Liver (tissue), 9 donors: Measurements from ENCODE around the gene CDKN2B-AS1. TPM values are rescaled to one million over a fixed set of nuclear protein-coding genes. Genes with fewer than 3 reads are reported as not detected.

Source experiments
- DNase-seq: peaks from one replicate; pipeline ENCODE4 v3.0.0-alpha.2; 2017; ENCODE audit warnings: low spot score
- H3K27ac ChIP-seq, 2 donors: one replicate each; pipeline ENCODE4 v1.7.0; 2013; ENCODE audit warnings: inconsistent platforms in 2 of 2, low read length in 2 of 2, control low read depth in 1 of 2, low read depth in 1 of 2, mild to moderate bottlenecking in 1 of 2
- H3K27me3 ChIP-seq, 4 donors: one replicate each; pipeline versions ENCODE4 v1.6.1 to v1.7.0; 2013; ENCODE audit warnings: low read length in 3 of 4, inconsistent platforms in 1 of 4, mild to moderate bottlenecking in 1 of 4, moderate library complexity in 1 of 4; ENCODE audit not compliant: control insufficient read depth in 4 of 4, insufficient read depth in 4 of 4
- H3K36me3 ChIP-seq, 4 donors: one replicate each; pipeline versions ENCODE4 v1.6.1 to v1.7.0; 2013; ENCODE audit warnings: low read length in 3 of 4, mild to moderate bottlenecking in 3 of 4, low read depth in 1 of 4, moderate library complexity in 1 of 4; ENCODE audit not compliant: control insufficient read depth in 4 of 4, insufficient read depth in 3 of 4
- H3K4me1 ChIP-seq, 4 donors: one replicate each; pipeline versions ENCODE4 v1.6.1 to v1.7.0; 2013; ENCODE audit warnings: low read length in 3 of 4, mild to moderate bottlenecking in 3 of 4, moderate library complexity in 1 of 4; ENCODE audit not compliant: control insufficient read depth in 4 of 4, insufficient read depth in 4 of 4
- H3K4me3 ChIP-seq, 3 donors: one replicate each; pipeline versions ENCODE4 v1.6.1 to v1.7.0; 2013; ENCODE audit warnings: low read length in 3 of 3, control low read depth in 1 of 3, low read depth in 1 of 3, mild to moderate bottlenecking in 1 of 3
- H3K9ac ChIP-seq, 2 donors: one replicate each; pipeline ENCODE4 v1.7.0; 2013; ENCODE audit warnings: low read length in 2 of 2, mild to moderate bottlenecking in 2 of 2, moderate library complexity in 2 of 2, control low read depth in 1 of 2, low read depth in 1 of 2
- H3K9me3 ChIP-seq, 4 donors: one replicate each; pipeline versions ENCODE4 v1.6.1 to v1.7.0; 2013; ENCODE audit warnings: low read length in 3 of 4; ENCODE audit not compliant: control insufficient read depth in 4 of 4
- EGR1 ChIP-seq, 2 donors: IDR thresholded peaks; 2 replicates each; pipeline ENCODE4 v1.6.1; 2016 to 2018; ENCODE audit warnings: antibody characterized with exemption in 2 of 2, low read depth in 2 of 2
- FOXA1 ChIP-seq: IDR thresholded peaks from 2 replicates; pipeline ENCODE4 v1.6.1; 2016; ENCODE audit warnings: antibody characterized with exemption
- FOXA2 ChIP-seq: IDR thresholded peaks from 2 replicates; pipeline ENCODE4 v1.6.1; 2016; ENCODE audit warnings: antibody characterized with exemption
- GABPA ChIP-seq, 2 donors: IDR thresholded peaks in 1 of 2; conservative IDR thresholded peaks in 1 of 2; 2 replicates each; pipeline ENCODE4 v1.6.1; 2016; ENCODE audit warnings: antibody characterized with exemption in 2 of 2, mild to moderate bottlenecking in 1 of 2, moderate library complexity in 1 of 2
- HNF4A ChIP-seq, 2 donors: conservative IDR thresholded peaks; 2 replicates each; pipeline ENCODE4 v1.6.1; 2016; ENCODE audit warnings: antibody characterized with exemption in 2 of 2, mild to moderate bottlenecking in 2 of 2
- HNF4G ChIP-seq: IDR thresholded peaks from 2 replicates; pipeline ENCODE4 v1.6.1; 2016; ENCODE audit warnings: antibody characterized with exemption
- JUND ChIP-seq, 2 donors: IDR thresholded peaks; 2 replicates each; pipeline ENCODE4 v1.6.1; 2016; ENCODE audit warnings: antibody characterized with exemption in 2 of 2
- NR2F2 ChIP-seq: IDR thresholded peaks from 2 replicates; pipeline ENCODE4 v1.6.1; 2016; ENCODE audit warnings: antibody characterized with exemption
- RAD21 ChIP-seq, 2 donors: IDR thresholded peaks; 2 replicates each; pipeline ENCODE4 v1.6.1; 2016; ENCODE audit warnings: antibody characterized with exemption in 2 of 2, mild to moderate bottlenecking in 2 of 2
- RXRA ChIP-seq, 2 donors: IDR thresholded peaks; 2 replicates each; pipeline ENCODE4 v1.6.1; 2017 to 2018; ENCODE audit warnings: antibody characterized with exemption in 2 of 2, mild to moderate bottlenecking in 1 of 2
- SP1 ChIP-seq: IDR thresholded peaks from 2 replicates; pipeline ENCODE4 v1.6.1; 2018; ENCODE audit warnings: antibody characterized with exemption, mild to moderate bottlenecking
- TAF1 ChIP-seq: conservative IDR thresholded peaks from 2 replicates; pipeline ENCODE4 v1.6.1; 2016; ENCODE audit warnings: antibody characterized with exemption, mild to moderate bottlenecking
- YY1 ChIP-seq: IDR thresholded peaks from 2 replicates; pipeline ENCODE4 v1.6.1; 2016; ENCODE audit warnings: antibody characterized with exemption, mild to moderate bottlenecking
- WGBS: extraction: QIAGEN DNeasy Blood & Tissue Kit; methylation state at CpG from one replicate; pipeline ENCODE4 v1.1.7; 2013; 5-methylcytosine and 5-hydroxymethylcytosine counted together
- polyA plus RNA-seq, 2 donors: library from polyadenylated mRNA; stranded (reverse) in 1 of 2; unstranded in 1 of 2; fragments of 200-250 nt in 1 of 2; fragments of >200 nt in 1 of 2; fragmentation: Nextera tagmentation in 1 of 2; extraction: Ambion mirVana in 1 of 2; gene quantifications; one replicate each; pipeline versions ENCODE4 v1.2.1 to v1.2.3, GENCODE V29; 2013 to 2015
- total RNA-seq, 2 donors: library from RNA; depleted of rRNA; stranded (reverse); fragments of >200 nt; gene quantifications; one replicate each; pipeline ENCODE4 v1.2.3, GENCODE V29; 2014
- TF ChIP-seq, protein P1 (sequence below): IDR thresholded peaks from 2 replicates; pipeline ENCODE4 v1.6.1; 2016; ENCODE audit warnings: antibody characterized with exemption
- TF ChIP-seq, protein P2 (sequence below): IDR thresholded peaks from 2 replicates; pipeline ENCODE4 v1.6.1; 2016; ENCODE audit warnings: antibody characterized with exemption
- TF ChIP-seq, protein P3 (sequence below): fragments of 150-350 bp; IDR thresholded peaks from 2 replicates; pipeline ENCODE4 v1.5.1; 2017; ENCODE audit warnings: improper control_type of control experiment, low read depth, low read length; ENCODE audit not compliant: missing input control
- TF ChIP-seq, protein P4 (sequence below): IDR thresholded peaks from 2 replicates; pipeline ENCODE4 v1.6.1; 2016; ENCODE audit warnings: antibody characterized with exemption, mild to moderate bottlenecking
- TF ChIP-seq, protein P5 (sequence below): IDR thresholded peaks from 2 replicates; pipeline ENCODE4 v1.6.1; 2016; ENCODE audit warnings: antibody characterized with exemption
- donor health status: healthy.
- donor health status: healthy.
- donor health status: healthy.
- donor health status: healthy.
- donor health status: healthy.

CDKN2B-AS1 gene
- total and polyA plus RNA-seq, 4 donors, result 0.08 to 0.42 TPM; not detected in 2

DNA sequence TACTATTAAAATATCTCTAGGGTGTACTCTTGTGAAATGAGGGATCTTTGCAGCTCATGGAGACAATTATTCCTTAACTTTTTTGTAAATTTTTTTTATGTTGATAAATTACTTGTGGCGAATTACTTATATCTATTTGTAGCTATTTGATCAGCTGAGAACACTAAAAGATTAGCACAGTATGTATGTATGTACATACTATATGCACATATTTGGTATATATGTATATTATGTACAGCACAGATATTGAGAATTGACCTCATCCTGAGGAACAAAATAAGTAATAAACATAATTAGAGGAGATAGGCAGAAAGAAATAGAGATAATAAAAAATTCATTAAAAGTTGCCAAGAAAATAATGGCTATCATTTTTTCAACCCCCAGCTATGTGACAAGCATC, 12.2 kb upstream of the CDKN2B-AS1 start:
- Histone ChIP-seq H3K9me3 (no peaks in the 10 kb centered on the region), H3K36me3 (no peaks in the 10 kb centered on the region), H3K9ac (no peak overlapping the region), H3K4me1 (no peaks in the 10 kb centered on the region), H3K27me3 (peaks cover 0 to 10% (median 2%) of the 10 kb centered on the region in 4 donors), H3K4me3 (no peak overlapping the region), H3K27ac (no peak overlapping the region)
- no peak for DNase-seq
- TF ChIP-seq FOXA2, result no peak
- TF ChIP-seq TAF1, result no peak
- WGBS, result 59% methylated on average over 1 of the region's 1 CpG

DNA sequence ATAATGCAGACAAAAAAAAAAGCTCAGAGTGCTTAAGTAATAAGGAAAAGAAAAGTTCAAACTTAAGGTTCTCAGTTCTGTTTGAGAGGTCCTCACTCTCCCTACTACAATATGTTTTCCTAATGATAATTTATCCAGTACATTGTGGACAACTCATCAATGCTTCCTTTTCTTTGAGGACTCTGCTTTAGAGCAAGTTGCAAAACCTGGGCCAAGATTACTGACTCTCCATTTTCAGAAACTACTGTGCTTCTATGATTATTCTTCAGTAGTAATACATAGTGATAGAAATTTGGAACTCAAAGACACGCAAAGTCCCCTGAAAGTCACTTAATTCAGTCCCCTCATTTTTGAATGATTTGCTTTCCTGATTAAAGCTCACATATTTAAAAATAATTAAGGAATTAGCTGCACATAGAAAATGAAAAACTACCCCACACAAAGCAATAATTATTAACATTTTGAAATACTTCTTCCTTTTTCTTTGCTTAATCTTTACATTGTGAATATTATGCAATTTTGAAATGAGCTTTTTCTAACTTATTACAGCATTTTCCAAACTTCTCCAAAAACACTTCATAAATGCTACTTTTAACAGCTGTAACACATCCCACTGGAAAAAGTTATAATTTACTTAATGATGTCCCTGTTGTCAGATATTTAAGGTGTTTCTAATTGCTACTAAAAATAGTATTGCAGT, 11.6 kb upstream of the CDKN2B-AS1 start:
- TF ChIP-seq HNF4G (no peak), HNF4A (conservative IDR thresholded peaks at IDR 0.05) (no peak), EGR1 (IDR thresholded peaks at IDR 0.05; ENCODE audit: low read depth in 2 of 2) (no peak), RAD21 (IDR thresholded peaks at IDR 0.05) (no peak), TAF1 (no peak), NR2F2 (no peak), GABPA (IDR thresholded peaks at IDR 0.05 in 1 of 2, conservative IDR thresholded peaks at IDR 0.05 in 1 of 2) (no peak), FOXA1 (no peak), FOXA2 (no peak), YY1 (no peak), RXRA (IDR thresholded peaks at IDR 0.05) (no peak), SP1 (no peak), JUND (IDR thresholded peaks at IDR 0.05) (no peak)
- TF ChIP-seq, protein P1, sequence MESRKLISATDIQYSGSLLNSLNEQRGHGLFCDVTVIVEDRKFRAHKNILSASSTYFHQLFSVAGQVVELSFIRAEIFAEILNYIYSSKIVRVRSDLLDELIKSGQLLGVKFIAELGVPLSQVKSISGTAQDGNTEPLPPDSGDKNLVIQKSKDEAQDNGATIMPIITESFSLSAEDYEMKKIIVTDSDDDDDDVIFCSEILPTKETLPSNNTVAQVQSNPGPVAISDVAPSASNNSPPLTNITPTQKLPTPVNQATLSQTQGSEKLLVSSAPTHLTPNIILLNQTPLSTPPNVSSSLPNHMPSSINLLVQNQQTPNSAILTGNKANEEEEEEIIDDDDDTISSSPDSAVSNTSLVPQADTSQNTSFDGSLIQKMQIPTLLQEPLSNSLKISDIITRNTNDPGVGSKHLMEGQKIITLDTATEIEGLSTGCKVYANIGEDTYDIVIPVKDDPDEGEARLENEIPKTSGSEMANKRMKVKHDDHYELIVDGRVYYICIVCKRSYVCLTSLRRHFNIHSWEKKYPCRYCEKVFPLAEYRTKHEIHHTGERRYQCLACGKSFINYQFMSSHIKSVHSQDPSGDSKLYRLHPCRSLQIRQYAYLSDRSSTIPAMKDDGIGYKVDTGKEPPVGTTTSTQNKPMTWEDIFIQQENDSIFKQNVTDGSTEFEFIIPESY, result no peak
- TF ChIP-seq, protein P2, sequence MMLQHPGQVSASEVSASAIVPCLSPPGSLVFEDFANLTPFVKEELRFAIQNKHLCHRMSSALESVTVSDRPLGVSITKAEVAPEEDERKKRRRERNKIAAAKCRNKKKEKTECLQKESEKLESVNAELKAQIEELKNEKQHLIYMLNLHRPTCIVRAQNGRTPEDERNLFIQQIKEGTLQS, result no peak
- TF ChIP-seq, protein P3, sequence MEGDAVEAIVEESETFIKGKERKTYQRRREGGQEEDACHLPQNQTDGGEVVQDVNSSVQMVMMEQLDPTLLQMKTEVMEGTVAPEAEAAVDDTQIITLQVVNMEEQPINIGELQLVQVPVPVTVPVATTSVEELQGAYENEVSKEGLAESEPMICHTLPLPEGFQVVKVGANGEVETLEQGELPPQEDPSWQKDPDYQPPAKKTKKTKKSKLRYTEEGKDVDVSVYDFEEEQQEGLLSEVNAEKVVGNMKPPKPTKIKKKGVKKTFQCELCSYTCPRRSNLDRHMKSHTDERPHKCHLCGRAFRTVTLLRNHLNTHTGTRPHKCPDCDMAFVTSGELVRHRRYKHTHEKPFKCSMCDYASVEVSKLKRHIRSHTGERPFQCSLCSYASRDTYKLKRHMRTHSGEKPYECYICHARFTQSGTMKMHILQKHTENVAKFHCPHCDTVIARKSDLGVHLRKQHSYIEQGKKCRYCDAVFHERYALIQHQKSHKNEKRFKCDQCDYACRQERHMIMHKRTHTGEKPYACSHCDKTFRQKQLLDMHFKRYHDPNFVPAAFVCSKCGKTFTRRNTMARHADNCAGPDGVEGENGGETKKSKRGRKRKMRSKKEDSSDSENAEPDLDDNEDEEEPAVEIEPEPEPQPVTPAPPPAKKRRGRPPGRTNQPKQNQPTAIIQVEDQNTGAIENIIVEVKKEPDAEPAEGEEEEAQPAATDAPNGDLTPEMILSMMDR, result no peak
- TF ChIP-seq, protein P4, sequence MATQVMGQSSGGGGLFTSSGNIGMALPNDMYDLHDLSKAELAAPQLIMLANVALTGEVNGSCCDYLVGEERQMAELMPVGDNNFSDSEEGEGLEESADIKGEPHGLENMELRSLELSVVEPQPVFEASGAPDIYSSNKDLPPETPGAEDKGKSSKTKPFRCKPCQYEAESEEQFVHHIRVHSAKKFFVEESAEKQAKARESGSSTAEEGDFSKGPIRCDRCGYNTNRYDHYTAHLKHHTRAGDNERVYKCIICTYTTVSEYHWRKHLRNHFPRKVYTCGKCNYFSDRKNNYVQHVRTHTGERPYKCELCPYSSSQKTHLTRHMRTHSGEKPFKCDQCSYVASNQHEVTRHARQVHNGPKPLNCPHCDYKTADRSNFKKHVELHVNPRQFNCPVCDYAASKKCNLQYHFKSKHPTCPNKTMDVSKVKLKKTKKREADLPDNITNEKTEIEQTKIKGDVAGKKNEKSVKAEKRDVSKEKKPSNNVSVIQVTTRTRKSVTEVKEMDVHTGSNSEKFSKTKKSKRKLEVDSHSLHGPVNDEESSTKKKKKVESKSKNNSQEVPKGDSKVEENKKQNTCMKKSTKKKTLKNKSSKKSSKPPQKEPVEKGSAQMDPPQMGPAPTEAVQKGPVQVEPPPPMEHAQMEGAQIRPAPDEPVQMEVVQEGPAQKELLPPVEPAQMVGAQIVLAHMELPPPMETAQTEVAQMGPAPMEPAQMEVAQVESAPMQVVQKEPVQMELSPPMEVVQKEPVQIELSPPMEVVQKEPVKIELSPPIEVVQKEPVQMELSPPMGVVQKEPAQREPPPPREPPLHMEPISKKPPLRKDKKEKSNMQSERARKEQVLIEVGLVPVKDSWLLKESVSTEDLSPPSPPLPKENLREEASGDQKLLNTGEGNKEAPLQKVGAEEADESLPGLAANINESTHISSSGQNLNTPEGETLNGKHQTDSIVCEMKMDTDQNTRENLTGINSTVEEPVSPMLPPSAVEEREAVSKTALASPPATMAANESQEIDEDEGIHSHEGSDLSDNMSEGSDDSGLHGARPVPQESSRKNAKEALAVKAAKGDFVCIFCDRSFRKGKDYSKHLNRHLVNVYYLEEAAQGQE, result no peak
- TF ChIP-seq, protein P5, sequence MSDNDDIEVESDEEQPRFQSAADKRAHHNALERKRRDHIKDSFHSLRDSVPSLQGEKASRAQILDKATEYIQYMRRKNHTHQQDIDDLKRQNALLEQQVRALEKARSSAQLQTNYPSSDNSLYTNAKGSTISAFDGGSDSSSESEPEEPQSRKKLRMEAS, result no peak
- Histone ChIP-seq H3K4me1 (no peaks in the 10 kb centered on the region), H3K27me3 (peaks cover 0 to 8% (median 3%) of the 10 kb centered on the region in 4 donors), H3K9ac (no peak overlapping the region), H3K36me3 (no peaks in the 10 kb centered on the region), H3K4me3 (no peak overlapping the region), H3K27ac (no peak overlapping the region), H3K9me3 (no peaks in the 10 kb centered on the region)
- DNase-seq, result no peak
- WGBS, result 65% methylated on average over 1 of the region's 1 CpG
